ENCODE measurements around the gene SLC40A1. TPM values are rescaled to one million over a fixed set of nuclear protein-coding genes. Genes with fewer than 3 reads are reported as not detected.

The SLC40A1 gene
- polyA plus RNA-seq, 2 donors, result 5.5 to 7.0 TPM

DNA sequence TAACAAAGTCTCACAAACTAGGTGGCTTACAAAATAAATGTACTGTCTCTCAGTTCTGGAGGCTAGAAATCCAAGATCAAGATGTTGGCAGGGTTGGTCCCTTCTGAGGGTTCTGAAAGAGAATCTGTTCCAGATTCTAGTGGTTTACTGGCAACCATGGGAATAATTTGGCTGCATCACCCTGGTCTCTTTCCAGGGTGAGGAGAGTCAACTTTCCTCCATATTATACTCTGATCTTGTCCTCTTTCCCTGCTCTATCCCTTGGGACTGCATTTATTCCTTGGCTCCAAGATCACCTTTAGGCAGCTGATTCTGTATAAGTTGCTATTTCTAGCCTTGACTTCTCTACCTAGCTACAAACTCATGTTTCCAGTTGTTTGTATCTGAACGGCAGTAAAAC lies 35.2 kb downstream of the SLC40A1 start:
- Histone ChIP-seq H3K4me1 (ENCODE audit: control insufficient read depth in 2 of 2, insufficient read depth in 2 of 2, low read length in 1 of 2) (peaks cover 0 to 2% of the 10 kb centered on the region in 2 donors), H3K27ac (ENCODE audit: low read depth in 2 of 2, low read length in 1 of 2) (no peak overlapping the region), H3K27me3 (ENCODE audit: control insufficient read depth in 1 of 2, insufficient read depth in 2 of 2, low read length in 2 of 2) (no peaks in the 10 kb centered on the region), H3K36me3 (ENCODE audit: control insufficient read depth in 2 of 2, insufficient read depth in 2 of 2, low read length in 1 of 2) (no peaks in the 10 kb centered on the region), H3K9me3 (ENCODE audit: control insufficient read depth in 2 of 2, insufficient read depth in 1 of 2, low read depth in 1 of 2, low read length in 1 of 2) (no peaks in the 10 kb centered on the region), H3K4me3 (ENCODE audit: low read depth in 1 of 2, low read length in 2 of 2) (no peak overlapping the region)
- 54 to 59% methylated on average over 1 of the region's 1 CpG for WGBS, 2 donors

DNA sequence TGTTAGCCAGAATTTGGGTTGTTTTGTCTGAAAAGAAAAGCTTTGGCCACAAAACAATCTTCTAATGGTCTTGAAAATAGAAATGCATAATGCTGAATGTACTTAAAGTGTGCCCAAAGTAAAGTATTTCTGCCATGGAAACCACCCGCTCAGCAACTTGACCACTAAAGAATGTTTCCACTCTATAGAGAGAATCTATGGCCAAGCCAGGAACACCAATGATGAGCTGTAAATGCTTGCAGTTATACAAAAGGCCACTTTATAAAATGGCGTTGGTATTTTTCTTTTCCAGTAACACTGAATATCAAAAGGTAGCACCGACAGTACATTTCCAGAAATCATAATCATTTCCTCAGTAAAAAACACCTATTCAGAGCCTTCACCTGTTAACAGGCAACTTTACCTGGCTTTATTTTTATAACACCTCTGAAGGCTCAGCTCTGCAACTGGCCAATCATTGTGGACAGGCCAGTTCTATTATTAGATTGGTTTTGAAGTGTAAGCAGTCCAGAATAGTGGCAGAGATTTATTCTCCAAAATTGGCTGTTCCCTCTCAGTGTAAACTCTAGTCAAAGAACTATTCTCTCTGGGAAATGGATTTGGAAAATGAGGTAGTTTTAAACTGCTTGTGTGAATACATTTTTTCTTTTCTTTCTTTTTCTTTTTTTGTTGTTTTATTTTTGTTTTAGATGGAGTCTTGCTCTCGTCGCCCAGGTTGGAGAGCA lies 36.1 kb downstream of the SLC40A1 start:
- WGBS, 2 donors, result 86 to 88% methylated on average over 5 of the region's 5 CpGs
- Histone ChIP-seq H3K36me3 (ENCODE audit: control insufficient read depth in 2 of 2, insufficient read depth in 2 of 2, low read length in 1 of 2) (no peaks in the 10 kb centered on the region), H3K4me3 (ENCODE audit: low read depth in 1 of 2, low read length in 2 of 2) (no peak overlapping the region), H3K9me3 (ENCODE audit: control insufficient read depth in 2 of 2, insufficient read depth in 1 of 2, low read depth in 1 of 2, low read length in 1 of 2) (no peaks in the 10 kb centered on the region), H3K27ac (ENCODE audit: low read depth in 2 of 2, low read length in 1 of 2) (no peak overlapping the region), H3K27me3 (ENCODE audit: control insufficient read depth in 1 of 2, insufficient read depth in 2 of 2, low read length in 2 of 2) (no peaks in the 10 kb centered on the region), H3K4me1 (ENCODE audit: control insufficient read depth in 2 of 2, insufficient read depth in 2 of 2, low read length in 1 of 2) (peaks cover 0 to 2% of the 10 kb centered on the region in 2 donors)

DNA sequence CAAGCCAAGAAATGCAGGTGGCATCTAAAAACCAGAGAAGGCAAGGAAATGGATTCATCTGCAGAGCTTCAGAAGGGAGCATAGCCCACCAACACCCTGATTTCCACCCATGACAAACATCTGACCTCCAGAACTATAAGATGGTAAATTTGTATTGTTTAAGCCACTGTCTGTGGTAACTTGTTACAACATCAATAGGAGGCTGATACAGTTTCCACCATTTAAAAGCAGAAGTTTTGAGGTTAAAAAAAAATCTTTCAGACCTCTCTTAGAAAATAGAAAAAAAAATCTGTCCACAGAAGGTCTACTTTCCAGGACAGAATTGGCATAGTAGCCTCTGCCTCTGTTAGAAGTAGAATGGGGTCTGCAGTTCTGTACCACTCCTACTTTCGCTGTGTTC lies 37.2 kb downstream of the SLC40A1 start:
- Histone ChIP-seq H3K36me3 (ENCODE audit: control insufficient read depth in 2 of 2, insufficient read depth in 2 of 2, low read length in 1 of 2) (no peaks in the 10 kb centered on the region), H3K27ac (ENCODE audit: low read depth in 2 of 2, low read length in 1 of 2) (no peak overlapping the region), H3K27me3 (ENCODE audit: control insufficient read depth in 1 of 2, insufficient read depth in 2 of 2, low read length in 2 of 2) (no peaks in the 10 kb centered on the region), H3K9me3 (ENCODE audit: control insufficient read depth in 2 of 2, insufficient read depth in 1 of 2, low read depth in 1 of 2, low read length in 1 of 2) (no peaks in the 10 kb centered on the region), H3K4me3 (ENCODE audit: low read depth in 1 of 2, low read length in 2 of 2) (no peak overlapping the region), H3K4me1 (ENCODE audit: control insufficient read depth in 2 of 2, insufficient read depth in 2 of 2, low read length in 1 of 2) (no peaks in the 10 kb centered on the region)
- WGBS, 2 donors, result 93 to 95% methylated on average over 1 of the region's 1 CpG

DNA sequence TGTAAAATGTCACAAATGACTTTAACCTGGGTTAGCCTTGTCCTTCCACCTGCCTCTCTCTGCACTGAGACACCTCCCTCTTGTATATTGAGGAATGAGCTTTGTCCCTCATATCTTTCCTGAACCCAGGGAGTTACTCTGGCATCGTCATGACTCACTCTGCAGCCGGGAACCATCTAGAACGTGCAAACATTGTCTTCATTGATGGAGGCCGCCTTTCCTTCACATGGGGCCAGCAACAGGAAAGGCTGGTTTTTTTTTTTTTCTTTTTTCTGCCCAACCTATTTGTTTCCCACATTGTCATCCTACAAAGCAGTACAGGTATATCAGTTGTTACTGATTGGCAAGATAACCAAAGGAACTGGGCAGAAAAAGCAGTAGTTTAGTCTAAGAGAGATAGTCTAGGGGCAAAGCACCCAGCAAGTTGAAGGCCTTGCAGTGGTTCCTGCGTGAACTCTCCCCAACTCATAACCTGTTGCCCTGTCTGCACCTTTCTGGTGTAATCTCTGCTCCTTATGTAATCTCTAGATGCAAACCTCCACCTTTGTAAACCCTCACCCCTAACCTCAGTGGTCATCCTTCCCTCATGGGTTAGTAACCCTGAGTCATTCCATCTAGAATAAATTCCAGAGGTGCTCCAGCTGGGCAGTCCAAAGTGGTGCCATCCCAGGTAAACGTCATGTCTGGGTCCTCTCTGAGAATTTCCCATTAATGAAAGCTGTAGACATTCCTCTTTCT lies 38.3 kb downstream of the SLC40A1 start:
- Histone ChIP-seq H3K27me3 (ENCODE audit: control insufficient read depth in 1 of 2, insufficient read depth in 2 of 2, low read length in 2 of 2) (no peaks in the 10 kb centered on the region), H3K36me3 (ENCODE audit: control insufficient read depth in 2 of 2, insufficient read depth in 2 of 2, low read length in 1 of 2) (no peaks in the 10 kb centered on the region), H3K4me3 (ENCODE audit: low read depth in 1 of 2, low read length in 2 of 2) (no peak overlapping the region), H3K9me3 (ENCODE audit: control insufficient read depth in 2 of 2, insufficient read depth in 1 of 2, low read depth in 1 of 2, low read length in 1 of 2) (no peaks in the 10 kb centered on the region), H3K27ac (ENCODE audit: low read depth in 2 of 2, low read length in 1 of 2) (no peak overlapping the region), H3K4me1 (ENCODE audit: control insufficient read depth in 2 of 2, insufficient read depth in 2 of 2, low read length in 1 of 2) (no peaks in the 10 kb centered on the region)
- WGBS, 2 donors, result 65 to 70% methylated on average over 6 of the region's 6 CpGs

DNA sequence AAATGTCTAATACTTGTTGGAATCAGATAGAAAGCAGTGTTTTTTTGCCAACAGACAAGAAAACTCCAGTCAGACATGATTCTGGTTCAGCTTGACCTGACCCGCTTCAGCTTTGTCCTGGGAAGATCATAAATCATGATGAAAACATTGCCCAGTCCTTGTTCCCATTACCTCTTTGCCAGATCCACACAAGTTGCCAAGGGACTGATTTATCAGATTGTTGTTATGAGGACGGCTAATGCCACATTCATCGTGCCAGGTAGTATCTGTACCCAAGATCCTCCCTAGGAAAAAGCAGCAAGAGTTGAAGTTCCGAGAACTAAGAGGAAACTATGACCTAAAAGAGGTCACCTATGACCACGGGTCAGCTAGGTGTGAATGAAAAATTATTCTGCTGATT lies 39.0 kb downstream of the SLC40A1 start:
- no peaks in the 10 kb centered on the region for H3K9me3 ChIP-seq (ENCODE audit: control insufficient read depth in 2 of 2, insufficient read depth in 1 of 2, low read depth in 1 of 2, low read length in 1 of 2)
- 46 to 57% methylated on average over 5 of the region's 5 CpGs for WGBS, 2 donors
- no peaks in the 10 kb centered on the region for H3K27me3 ChIP-seq (ENCODE audit: control insufficient read depth in 1 of 2, insufficient read depth in 2 of 2, low read length in 2 of 2)
- H3K27ac ChIP-seq (ENCODE audit: low read depth in 2 of 2, low read length in 1 of 2), result peak overlapping the region in 1 of 2 donors; percentile 55
- H3K36me3 ChIP-seq (ENCODE audit: control insufficient read depth in 2 of 2, insufficient read depth in 2 of 2, low read length in 1 of 2), result no peaks in the 10 kb centered on the region
- H3K4me3 ChIP-seq (ENCODE audit: low read depth in 1 of 2, low read length in 2 of 2), result no peak overlapping the region
- H3K4me1 ChIP-seq (ENCODE audit: control insufficient read depth in 2 of 2, insufficient read depth in 2 of 2, low read length in 1 of 2), result no peaks in the 10 kb centered on the region

DNA sequence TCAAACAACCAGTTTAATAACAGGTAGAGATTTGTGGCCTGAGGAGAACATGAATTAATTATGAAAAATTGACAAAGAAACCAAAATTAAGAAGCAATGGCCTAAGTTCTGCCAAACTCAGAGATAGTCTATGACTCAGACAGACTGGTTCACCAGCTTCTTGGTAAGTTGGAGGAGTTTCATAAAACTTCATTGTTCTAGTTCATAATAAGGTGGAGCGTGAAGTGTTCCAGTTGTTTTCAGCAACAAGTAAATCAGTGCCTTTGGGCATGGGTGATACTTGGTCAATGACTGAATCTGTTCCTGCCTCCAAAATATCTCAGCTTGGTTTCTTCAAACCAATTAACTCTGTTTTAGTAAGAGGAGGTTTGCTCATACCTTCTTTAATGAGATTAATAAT lies 40.0 kb downstream of the SLC40A1 start:
- Histone ChIP-seq H3K27ac (ENCODE audit: low read depth in 2 of 2, low read length in 1 of 2) (no peak overlapping the region), H3K36me3 (ENCODE audit: control insufficient read depth in 2 of 2, insufficient read depth in 2 of 2, low read length in 1 of 2) (no peaks in the 10 kb centered on the region), H3K4me3 (ENCODE audit: low read depth in 1 of 2, low read length in 2 of 2) (no peak overlapping the region), H3K9me3 (ENCODE audit: control insufficient read depth in 2 of 2, insufficient read depth in 1 of 2, low read depth in 1 of 2, low read length in 1 of 2) (no peaks in the 10 kb centered on the region), H3K27me3 (ENCODE audit: control insufficient read depth in 1 of 2, insufficient read depth in 2 of 2, low read length in 2 of 2) (no peaks in the 10 kb centered on the region), H3K4me1 (ENCODE audit: control insufficient read depth in 2 of 2, insufficient read depth in 2 of 2, low read length in 1 of 2) (no peaks in the 10 kb centered on the region)
- 55 to 81% methylated on average over 1 of the region's 1 CpG for WGBS, 2 donors

DNA sequence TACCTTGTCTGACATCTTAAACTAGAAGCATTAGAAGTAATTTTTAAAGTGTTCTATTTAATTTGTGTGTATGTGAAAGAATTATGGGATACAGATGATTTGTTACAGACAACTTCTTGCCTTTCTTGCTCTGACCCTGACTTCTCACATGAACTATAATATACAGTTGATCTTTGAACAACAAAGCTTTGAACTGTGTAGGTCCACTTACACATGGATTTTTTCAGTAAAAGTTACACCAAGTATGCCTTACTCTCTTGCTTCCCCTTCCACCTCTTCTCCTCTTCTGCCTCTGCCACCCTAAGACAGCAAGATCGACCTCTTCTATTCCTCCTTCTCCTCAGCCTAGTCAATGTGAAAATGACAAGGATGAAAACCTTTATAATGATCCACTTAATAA lies 42.2 kb downstream of the SLC40A1 start:
- Histone ChIP-seq H3K4me3 (ENCODE audit: low read depth in 1 of 2, low read length in 2 of 2) (no peak overlapping the region), H3K27me3 (ENCODE audit: control insufficient read depth in 1 of 2, insufficient read depth in 2 of 2, low read length in 2 of 2) (no peaks in the 10 kb centered on the region), H3K36me3 (ENCODE audit: control insufficient read depth in 2 of 2, insufficient read depth in 2 of 2, low read length in 1 of 2) (no peaks in the 10 kb centered on the region), H3K9me3 (ENCODE audit: control insufficient read depth in 2 of 2, insufficient read depth in 1 of 2, low read depth in 1 of 2, low read length in 1 of 2) (no peaks in the 10 kb centered on the region), H3K4me1 (ENCODE audit: control insufficient read depth in 2 of 2, insufficient read depth in 2 of 2, low read length in 1 of 2) (no peaks in the 10 kb centered on the region), H3K27ac (ENCODE audit: low read depth in 2 of 2, low read length in 1 of 2) (no peak overlapping the region)
- WGBS, 2 donors, result 74 to 91% methylated on average over 1 of the region's 1 CpG

DNA sequence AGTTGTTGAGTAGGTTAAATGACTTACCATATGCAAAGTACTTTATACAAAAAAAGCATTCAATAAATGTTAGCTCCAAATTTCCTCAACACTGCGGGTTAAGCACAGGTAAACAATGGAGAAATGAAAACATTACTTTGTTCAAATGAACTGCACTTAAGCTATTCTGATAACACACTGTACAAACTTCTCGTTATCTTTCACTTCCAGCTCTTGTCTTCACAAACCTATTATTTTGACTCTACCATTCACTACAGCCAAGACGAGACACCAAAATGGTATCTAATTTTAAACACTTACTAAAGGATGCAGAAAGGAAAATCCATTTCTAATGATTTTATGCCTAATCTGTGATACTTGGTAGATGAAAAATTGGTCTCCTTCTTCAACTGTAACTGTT lies 43.8 kb downstream of the SLC40A1 start:
- no peak overlapping the region for H3K4me3 ChIP-seq (ENCODE audit: low read depth in 1 of 2, low read length in 2 of 2)
- 70 to 78% methylated on average over 3 of the region's 3 CpGs for WGBS, 2 donors
- no peaks in the 10 kb centered on the region for H3K36me3 ChIP-seq (ENCODE audit: control insufficient read depth in 2 of 2, insufficient read depth in 2 of 2, low read length in 1 of 2)
- H3K9me3 ChIP-seq (ENCODE audit: control insufficient read depth in 2 of 2, insufficient read depth in 1 of 2, low read depth in 1 of 2, low read length in 1 of 2), result no peaks in the 10 kb centered on the region
- no peaks in the 10 kb centered on the region for H3K4me1 ChIP-seq (ENCODE audit: control insufficient read depth in 2 of 2, insufficient read depth in 2 of 2, low read length in 1 of 2)
- no peak overlapping the region for H3K27ac ChIP-seq (ENCODE audit: low read depth in 2 of 2, low read length in 1 of 2)
- H3K27me3 ChIP-seq (ENCODE audit: control insufficient read depth in 1 of 2, insufficient read depth in 2 of 2, low read length in 2 of 2), result no peaks in the 10 kb centered on the region

DNA sequence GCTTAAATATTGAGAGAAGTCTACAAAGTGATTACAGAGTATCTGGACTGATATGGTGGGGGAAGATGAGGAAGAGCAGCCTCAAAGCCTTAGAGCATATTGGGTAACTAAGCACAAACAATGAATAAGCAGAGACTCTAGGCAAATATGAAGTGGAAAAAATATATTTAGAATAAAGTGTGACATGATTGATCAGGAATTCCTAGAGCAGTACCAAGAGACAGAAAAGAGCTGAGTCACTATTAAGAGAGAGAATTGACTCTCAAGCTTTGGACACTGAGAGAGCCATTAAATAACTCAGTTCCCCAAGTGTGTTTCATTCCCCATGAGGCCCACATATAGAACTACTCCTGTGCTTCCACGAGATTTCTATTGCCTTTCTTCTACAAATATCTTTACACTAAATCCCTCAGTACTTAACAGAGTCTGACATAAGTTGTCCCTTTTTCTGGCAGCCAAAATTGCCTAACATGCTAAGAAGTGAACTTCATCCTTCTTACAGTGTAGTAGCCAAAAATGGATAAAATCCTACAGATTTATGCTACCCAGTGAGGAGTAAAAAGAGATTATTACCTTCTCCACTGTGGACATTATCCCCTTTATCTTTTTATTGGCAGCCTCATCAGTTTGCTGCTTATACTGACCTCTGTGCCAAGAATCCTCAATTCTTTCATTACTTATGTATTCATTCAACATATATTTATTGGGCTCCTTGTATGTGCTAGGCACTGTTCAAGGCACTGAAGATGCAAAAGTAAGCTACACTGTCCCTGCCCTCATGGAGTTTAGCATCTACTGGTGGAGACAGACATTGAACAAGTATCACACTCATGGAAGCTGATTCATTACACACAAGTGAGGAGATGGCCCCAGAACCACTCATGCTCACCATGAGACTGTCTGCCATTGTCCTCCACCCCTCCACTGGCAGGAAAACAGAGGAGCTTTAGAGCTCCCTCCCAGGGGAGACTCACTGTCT lies 45.4 kb downstream of the SLC40A1 start:
- no peak overlapping the region for H3K4me3 ChIP-seq (ENCODE audit: low read depth in 1 of 2, low read length in 2 of 2)
- H3K4me1 ChIP-seq (ENCODE audit: control insufficient read depth in 2 of 2, insufficient read depth in 2 of 2, low read length in 1 of 2), result no peaks in the 10 kb centered on the region
- H3K27me3 ChIP-seq (ENCODE audit: control insufficient read depth in 1 of 2, insufficient read depth in 2 of 2, low read length in 2 of 2), result no peaks in the 10 kb centered on the region
- H3K36me3 ChIP-seq (ENCODE audit: control insufficient read depth in 2 of 2, insufficient read depth in 2 of 2, low read length in 1 of 2), result no peaks in the 10 kb centered on the region
- no peaks in the 10 kb centered on the region for H3K9me3 ChIP-seq (ENCODE audit: control insufficient read depth in 2 of 2, insufficient read depth in 1 of 2, low read depth in 1 of 2, low read length in 1 of 2)
- WGBS, 2 donors, result 37 to 52% methylated on average over 1 of the region's 1 CpG
- H3K27ac ChIP-seq (ENCODE audit: low read depth in 2 of 2, low read length in 1 of 2), result no peak overlapping the region
